GF-D8 (cell line): ENCODE data around the gene SEMA5A.
"Not testable (repeated sequence)": the region's sequence is repeated elsewhere in the genome, so short reads cannot be mapped to it uniquely, and the experiment has no call there.

Source experiments
- DNase-seq: peaks from one replicate; lab custom pipeline; 2025; lab: John Stamatoyannopoulos, UW

SEMA5A gene

DNA sequence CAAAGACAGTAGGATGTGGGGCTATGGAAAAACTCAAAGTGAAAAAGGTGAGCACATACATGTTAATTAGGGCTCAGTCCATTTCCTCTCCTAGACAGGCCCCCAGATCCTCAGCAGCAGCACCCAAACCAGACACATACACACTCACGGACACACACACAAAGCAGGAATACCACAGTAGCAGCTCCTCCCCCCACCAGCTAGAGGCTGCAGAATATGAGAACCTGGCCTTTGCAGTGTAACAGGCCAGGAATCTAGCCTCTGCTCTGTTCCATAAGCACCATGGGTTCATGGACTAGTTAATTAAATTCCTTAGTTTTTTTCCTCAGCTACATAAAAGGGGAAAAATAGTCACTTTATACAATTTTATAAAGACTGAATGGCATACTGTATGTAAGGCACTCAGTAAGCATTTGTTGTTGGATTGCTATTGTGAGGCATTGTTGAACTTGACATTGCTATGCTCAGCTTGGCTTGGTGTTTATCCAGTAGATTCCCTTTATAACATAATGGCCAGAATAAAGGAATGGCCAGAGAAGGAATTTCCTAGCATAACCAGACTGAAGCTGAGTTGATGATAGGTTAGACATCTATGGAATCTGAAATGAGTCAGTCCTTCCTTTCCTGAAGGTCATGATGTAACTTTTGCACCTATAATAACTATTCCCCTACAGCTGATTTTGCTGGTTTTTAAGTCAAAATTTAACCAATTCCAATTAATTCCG lies 186.8 kb downstream of the SEMA5A start:
- DNase-seq, result no peak

DNA sequence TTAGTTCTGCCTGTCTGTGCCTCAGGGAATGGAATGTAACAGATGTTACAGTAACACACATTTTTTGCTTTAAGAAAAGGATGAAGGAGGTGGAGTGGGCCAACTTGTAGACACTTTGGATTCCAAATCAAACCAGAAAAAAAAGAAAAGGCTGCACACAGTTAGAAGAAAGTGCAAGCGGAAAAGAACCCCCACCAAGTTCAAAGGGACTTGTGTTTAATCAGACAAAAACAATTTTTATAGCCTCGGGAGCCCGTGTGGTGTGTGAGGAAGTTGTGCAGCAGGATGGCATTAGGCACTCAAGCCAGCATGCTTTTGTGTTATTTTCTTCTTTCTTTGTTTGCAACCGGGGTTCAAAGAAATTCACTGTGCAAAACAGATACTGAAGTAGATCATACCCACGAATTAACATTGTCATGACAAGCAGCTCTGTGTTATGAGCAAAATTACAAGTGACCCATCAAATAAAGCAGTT lies 189.5 kb downstream of the SEMA5A start:
- no peak for DNase-seq

DNA sequence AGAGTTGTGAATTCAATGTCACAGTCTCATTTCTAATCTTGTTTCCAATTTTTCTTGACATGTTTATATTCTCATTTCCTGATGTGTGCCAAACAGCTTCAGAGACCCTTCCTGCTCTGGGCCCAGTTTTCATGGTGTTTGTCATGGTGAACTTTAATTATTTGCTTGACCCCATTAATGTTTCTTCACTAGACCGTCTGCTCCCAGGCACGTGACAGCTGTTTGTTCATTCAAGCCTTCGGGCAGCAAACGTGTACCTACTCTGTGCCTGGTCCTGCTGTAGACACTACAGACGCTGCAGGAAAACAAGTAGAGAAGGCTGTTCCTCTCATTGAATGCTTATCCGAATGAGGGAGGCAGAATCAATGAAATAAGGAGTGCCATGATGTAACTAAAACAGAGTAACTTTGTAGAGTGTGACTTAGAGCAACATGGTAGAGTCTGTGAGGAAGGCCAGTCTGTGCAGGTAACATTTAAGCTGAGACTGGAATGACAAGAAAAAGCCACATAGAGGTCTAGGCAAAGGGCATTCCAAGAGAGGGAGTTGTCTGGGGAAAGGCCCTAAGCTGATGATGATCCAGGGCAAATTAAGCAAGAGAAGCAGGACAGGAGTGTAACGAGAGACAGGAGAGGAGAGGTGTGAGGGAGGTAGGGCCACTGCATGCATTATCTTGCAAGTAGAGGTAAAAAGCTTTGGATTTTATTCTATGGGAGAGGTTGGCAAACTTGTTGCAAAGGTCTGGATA lies 191.4 kb downstream of the SEMA5A start:
- DNase-seq, result no peak

GRCh38 chr5:9353048-9353447 lies 192.8 kb downstream of the SEMA5A start:
- DNase-seq, result not testable (repeated sequence)

DNA sequence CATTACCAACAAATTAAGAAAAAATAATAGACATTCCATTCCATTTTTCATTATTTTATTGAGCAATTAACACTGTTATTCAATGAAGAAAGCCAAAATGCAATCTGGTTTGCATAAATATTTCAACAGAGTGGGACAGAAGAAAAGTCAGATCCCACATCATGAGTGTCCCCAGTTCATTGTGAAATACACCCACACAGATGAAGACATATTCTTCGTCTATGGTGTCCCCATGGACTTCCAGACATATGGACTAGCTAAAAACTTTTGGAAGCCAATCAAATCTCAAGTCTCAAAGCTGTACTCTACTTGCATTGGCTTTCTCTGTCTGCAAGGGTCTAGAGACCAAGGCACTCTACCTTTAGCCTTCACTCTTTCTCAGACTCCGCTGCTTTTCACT lies 194.3 kb downstream of the SEMA5A start:
- no peak for DNase-seq

DNA sequence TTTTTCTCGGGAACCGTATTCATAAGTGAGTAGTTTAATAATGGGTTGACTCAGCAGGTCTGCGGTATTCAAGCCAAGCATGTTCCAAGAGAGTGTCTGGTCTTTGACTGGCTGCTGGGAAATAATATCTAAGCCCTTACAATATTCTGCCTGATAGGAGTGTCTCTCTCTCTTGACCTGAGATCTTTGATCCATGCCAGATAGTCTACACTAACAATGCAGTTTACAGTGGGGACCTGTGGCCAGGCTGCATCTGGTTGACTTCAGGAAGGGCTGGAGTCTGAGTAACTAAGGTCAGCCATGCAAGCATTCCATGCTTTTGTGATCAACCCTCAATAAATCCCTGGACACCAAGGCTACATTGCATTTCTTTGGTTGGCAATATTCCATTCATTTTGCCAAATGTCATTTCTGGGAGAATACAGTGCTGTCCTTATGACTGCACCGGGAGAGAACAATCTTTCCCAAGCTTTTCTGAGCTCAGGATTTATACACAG lies 195.5 kb downstream of the SEMA5A start:
- DNase-seq, result no peak

DNA sequence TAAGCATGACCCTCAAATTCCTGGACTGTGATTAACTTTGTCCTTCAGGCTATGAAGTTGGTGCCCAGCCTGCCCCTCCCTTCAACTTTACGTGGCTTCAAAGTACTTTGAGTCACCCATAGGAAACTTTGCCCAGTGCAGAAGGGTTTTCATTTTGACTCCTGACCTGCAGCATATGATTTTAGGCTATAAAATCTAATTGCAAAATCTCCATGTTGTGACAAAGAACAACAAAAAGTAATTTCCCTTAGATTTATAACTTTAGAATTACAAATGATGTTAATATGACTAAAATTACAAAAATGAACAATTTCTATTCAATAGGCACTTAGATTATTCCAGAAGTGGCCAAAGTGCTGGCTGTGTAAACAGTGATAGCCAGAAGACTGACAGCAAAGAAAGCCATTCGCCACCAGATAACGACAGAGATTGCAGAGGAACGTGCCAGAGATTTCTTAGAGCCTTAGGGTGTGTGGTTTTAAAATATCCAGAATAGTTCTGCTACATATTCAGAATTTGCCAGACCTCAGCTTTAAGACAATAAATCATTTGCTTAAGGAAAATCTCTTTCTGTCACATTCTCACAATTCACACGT lies 197.4 kb downstream of the SEMA5A start:
- DNase-seq, result no peak

- no peak for DNase-seq
These were observed 198.2 kb downstream of the SEMA5A start for GRCh38 chr5:9347541-9348295.

- DNase-seq, result no peak
These were observed 198.8 kb downstream of the SEMA5A start for GRCh38 chr5:9347032-9347431.

DNA sequence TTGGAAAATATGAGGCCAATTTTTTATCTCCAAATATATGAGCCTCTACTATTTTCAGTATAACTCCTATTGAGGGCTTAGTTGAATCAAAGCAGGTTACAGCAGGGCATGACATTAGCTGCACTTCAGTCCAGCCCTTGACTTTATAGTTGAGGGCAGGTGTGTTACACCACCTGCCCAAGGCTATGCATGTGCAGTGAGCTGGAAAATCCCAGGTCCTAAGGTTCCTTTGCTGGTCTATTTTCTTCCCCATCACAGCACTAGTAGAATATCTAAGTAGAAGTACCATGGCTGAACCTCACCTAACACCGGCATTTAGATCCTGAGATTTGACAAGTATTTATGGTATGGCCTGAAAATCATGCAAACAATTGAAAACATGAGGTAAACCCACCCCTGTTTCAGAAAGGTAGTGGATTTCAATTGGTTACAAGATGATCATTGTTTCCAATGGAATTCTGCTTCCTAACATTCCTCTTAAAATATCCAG lies 201.1 kb downstream of the SEMA5A start:
- no peak for DNase-seq

- DNase-seq, result no peak
These were observed 202.6 kb downstream of the SEMA5A start for GRCh38 chr5:9343146-9343850.

DNA sequence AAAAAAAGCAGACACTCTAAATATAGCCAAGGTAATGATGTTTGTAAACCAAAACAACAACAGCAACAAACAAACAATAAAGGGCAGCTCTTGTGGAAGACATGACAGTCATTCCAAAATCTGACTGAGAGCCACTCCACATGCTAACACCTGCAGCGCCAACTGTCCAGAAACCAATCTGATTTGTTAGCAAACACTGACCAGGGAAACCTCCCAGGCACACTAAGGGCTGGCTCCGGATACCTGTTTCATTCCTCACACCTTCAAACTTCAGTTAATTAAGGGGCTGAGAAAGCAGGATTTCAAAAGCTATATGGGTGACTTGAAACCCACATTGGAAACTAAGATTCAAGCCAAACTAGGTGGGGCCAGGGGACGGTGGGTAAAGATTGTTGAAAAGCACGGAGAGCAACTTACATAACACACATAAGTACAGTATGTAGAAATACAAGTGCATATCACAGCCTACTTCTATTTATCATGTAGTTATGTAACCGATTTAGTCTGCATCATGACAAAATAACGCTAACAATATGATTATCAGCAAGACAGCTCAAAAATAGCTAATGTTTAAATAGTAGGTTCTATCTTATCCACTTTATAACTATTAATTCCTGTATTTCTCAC lies 203.6 kb downstream of the SEMA5A start:
- DNase-seq, result no peak

DNA sequence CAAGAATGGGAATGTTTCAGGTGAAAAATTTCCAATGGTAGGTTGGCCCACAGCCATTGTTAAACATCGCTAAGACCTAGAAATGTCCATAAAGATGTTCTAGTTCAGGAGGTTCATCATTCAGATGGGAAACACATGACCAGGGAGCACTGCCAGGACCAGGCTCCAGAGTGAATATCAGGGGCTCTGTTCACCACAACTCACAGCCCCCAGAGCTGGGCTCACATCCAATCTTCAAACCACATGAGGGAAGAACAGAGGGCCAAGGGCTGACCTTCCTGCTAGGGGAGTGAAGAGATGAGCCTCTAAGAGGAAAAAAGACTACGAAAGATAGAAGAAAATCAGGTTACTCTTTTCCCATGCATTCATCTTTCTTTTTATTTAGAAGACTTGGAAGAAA lies 205.8 kb downstream of the SEMA5A start:
- DNase-seq, result no peak

- no peak for DNase-seq
These were observed 206.6 kb downstream of the SEMA5A start for GRCh38 chr5:9339206-9339818.

GRCh38 chr5:9338796-9339195 lies 207.1 kb downstream of the SEMA5A start:
- DNase-seq, result no peak

DNA sequence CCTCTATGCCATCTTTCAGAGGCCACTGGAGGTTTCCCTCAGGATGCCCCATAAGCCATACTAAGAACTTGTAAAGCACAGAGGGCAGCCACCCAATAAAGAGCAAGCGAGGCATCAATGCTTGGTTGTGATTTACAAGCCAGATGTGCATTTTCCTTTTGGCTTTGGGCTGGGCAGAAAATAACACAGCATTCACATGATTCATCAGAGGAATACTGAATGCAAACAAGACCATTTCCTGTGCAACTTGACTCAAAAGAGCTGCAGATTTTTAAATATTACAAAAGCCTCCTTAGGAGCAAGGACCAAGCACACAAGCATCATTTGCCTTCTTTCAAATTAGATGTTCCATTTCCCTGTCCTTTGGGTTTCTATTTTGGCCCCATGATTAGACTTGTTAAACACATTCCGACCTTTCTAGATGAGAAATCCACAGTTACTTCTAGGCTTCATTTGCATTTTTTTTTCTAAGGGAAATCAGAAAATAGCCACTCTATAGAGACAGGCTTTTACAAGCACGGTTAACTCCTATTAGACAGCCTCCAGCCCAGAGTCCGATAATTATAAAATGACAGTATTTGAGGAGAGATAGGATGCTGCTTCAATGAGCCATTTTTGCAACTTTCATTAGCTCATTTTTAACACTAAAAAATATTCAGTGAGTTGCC lies 207.8 kb downstream of the SEMA5A start:
- no peak for DNase-seq

GRCh38 chr5:9335754-9336495 lies 209.9 kb downstream of the SEMA5A start:
- no peak for DNase-seq

GRCh38 chr5:9335269-9335668 lies 210.6 kb downstream of the SEMA5A start:
- DNase-seq, result no peak

GRCh38 chr5:9332026-9332425 lies 213.8 kb downstream of the SEMA5A start:
- no peak for DNase-seq
